MCF 10A (cell line): ENCODE measurements around the gene ELL2. TPM values are rescaled to one million over a fixed set of nuclear protein-coding genes. Genes with fewer than 3 reads are reported as not detected.

Experiments
- BruUV-seq: library from RNA; stranded (reverse); fragments of 400-500 nt; replicated peaks from 2 replicates; lab custom pipeline; 2021; lab: Mats Ljungman, UMichigan
- CTCF ChIA-PET: fragments of 300-600 bp; sonication (Branson Sonifier 250); formaldehyde crosslinking; extraction: SDS; loops from one replicate; lab custom pipeline; 2021; ENCODE audit warnings: antibody characterized with exemption, inconsistent platforms; lab: Yijun Ruan, JAX
- POLR2A ChIA-PET: fragments of 300-600, 350-650 bp; sonication (Branson Sonifier 250); formaldehyde crosslinking; extraction: SDS; loops from one replicate; lab custom pipeline; 2020; ENCODE audit warnings: antibody characterized with exemption, inconsistent platforms; lab: Yijun Ruan, JAX
- DNase-seq: peaks from one replicate; pipeline ENCODE4 v3.0.0-alpha.2; 2018; ENCODE audit not compliant: unreplicated experiment
- H3K27ac Mint-ChIP-seq: one replicate; pipeline ENCODE4 v1.8.0; 2022; ENCODE audit warnings: mild to moderate bottlenecking, low read depth, mixed read lengths; ENCODE audit not compliant: unreplicated experiment
- H3K27me3 Mint-ChIP-seq: one replicate; pipeline ENCODE4 v1.8.0; 2022; ENCODE audit warnings: mixed read lengths; ENCODE audit not compliant: insufficient read depth, unreplicated experiment
- H3K36me3 Mint-ChIP-seq: one replicate; pipeline ENCODE4 v1.8.0; 2022; ENCODE audit warnings: mild to moderate bottlenecking, moderate library complexity, mixed read lengths; ENCODE audit not compliant: insufficient read depth, unreplicated experiment
- H3K4me1 Mint-ChIP-seq: one replicate; pipeline ENCODE4 v1.8.0; 2022; ENCODE audit warnings: mixed read lengths; ENCODE audit not compliant: insufficient read depth, unreplicated experiment
- H3K4me3 Mint-ChIP-seq: one replicate; pipeline ENCODE4 v1.8.0; 2022; ENCODE audit warnings: mild to moderate bottlenecking, moderate library complexity, mixed read lengths; ENCODE audit not compliant: unreplicated experiment
- H3K9me3 Mint-ChIP-seq: one replicate; pipeline ENCODE4 v1.8.0; 2022; ENCODE audit warnings: mixed read lengths; ENCODE audit not compliant: unreplicated experiment
- intact Hi-C: fragments of 100-400 bp; cut with micrococcal nuclease; formaldehyde crosslinking; loops from 2 replicates; pipeline ENCODE4 v1.14.1; 2022
- total RNA-seq: library from RNA; stranded (reverse); gene quantifications from 2 replicates; pipeline ENCODE4 v1.2.3, GENCODE V29; 2022
- TF ChIP-seq, protein P1 (sequence below): fragments of 200-600 bp; IDR thresholded peaks from one replicate; pipeline ENCODE4 v1.8.0; 2022; ENCODE audit warnings: antibody characterized with exemption, mild to moderate bottlenecking; ENCODE audit not compliant: unreplicated experiment

Gene ELL2
- total RNA-seq, 1 experiment from 2014 or later: 147 TPM

DNA sequence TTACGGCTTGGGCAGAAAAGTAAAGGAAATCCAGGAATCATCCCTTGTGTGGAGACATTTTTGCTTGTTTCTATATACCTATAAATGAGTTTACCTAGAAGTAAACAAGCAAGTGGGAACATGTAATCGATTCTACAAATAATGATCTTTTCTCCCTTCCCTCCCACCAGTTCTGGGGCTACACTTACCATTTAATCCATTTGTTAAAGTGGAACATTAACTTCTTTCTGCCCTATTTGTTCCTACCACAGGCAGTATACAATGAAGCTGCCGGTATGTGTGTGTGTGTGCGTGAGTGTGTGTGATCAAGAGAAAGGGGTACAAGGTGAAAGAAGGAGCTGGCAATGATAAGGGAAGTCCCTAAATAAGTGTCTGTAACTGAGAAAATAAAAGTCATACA, 26.4 kb upstream of the ELL2 start:
- BruUV-seq: no TSS peak
- intact Hi-C loops: no loop called here
- no peaks in the 10 kb centered on the region for H3K4me1 Mint-ChIP-seq
- DNase-seq: no peak
- H3K27me3 Mint-ChIP-seq: no peaks in the 10 kb centered on the region
- ChIA-PET CTCF (interaction anchor here (1.0 kb wide), 1 partner anchor 15 kb away, joined by 5 read pairs; no protein-coding TSS in a partner anchor), POLR2A (interaction anchor here (0.6 kb wide), 1 partner anchor 310 kb away, joined by 3 read pairs; no protein-coding TSS in a partner anchor)
- no peak overlapping the region for H3K4me3 Mint-ChIP-seq
- TF ChIP-seq, protein P1, sequence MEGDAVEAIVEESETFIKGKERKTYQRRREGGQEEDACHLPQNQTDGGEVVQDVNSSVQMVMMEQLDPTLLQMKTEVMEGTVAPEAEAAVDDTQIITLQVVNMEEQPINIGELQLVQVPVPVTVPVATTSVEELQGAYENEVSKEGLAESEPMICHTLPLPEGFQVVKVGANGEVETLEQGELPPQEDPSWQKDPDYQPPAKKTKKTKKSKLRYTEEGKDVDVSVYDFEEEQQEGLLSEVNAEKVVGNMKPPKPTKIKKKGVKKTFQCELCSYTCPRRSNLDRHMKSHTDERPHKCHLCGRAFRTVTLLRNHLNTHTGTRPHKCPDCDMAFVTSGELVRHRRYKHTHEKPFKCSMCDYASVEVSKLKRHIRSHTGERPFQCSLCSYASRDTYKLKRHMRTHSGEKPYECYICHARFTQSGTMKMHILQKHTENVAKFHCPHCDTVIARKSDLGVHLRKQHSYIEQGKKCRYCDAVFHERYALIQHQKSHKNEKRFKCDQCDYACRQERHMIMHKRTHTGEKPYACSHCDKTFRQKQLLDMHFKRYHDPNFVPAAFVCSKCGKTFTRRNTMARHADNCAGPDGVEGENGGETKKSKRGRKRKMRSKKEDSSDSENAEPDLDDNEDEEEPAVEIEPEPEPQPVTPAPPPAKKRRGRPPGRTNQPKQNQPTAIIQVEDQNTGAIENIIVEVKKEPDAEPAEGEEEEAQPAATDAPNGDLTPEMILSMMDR: no peak
- H3K36me3 Mint-ChIP-seq: no peaks in the 10 kb centered on the region
- no peak overlapping the region for H3K27ac Mint-ChIP-seq
- H3K9me3 Mint-ChIP-seq: no peaks in the 10 kb centered on the region

DNA sequence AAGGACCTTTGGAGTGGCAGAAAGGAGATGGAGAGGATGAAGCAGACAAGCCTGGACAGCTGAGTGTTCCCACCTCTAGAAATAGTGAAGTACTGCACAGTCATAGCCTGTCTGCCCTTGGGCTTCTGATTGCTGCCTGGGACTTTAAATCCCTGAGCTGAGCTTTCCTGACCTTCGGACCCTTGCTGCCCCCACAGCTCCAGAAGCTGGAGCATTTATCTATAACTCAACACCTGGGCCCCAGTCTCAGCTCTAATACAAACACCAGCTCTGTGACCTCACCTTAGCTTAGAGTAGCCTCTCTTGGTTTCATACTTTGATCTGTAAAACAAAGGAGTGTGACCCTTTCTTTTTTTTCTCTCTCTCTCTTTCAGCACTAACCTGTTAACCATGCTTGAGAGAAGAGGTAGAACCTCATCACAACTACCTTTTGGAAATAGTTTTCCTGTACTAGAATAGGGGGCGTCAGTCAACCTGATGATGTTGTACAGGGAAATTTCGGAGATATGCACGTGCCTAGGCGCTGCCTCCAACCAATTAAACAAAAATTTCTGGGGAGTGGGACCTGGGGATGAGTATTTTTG, 25.4 kb upstream of the ELL2 start:
- no peaks in the 10 kb centered on the region for H3K36me3 Mint-ChIP-seq
- H3K27me3 Mint-ChIP-seq: no peaks in the 10 kb centered on the region
- no peaks in the 10 kb centered on the region for H3K9me3 Mint-ChIP-seq
- no peak overlapping the region for H3K4me3 Mint-ChIP-seq
- TF ChIP-seq, protein P1: no peak
- CTCF ChIA-PET: interaction anchor here (1.6 kb wide), 1 partner anchor 67 kb away, joined by 3 read pairs; no protein-coding TSS in a partner anchor
- intact Hi-C loops: no loop called here
- no peaks in the 10 kb centered on the region for H3K4me1 Mint-ChIP-seq
- no TSS peak for BruUV-seq
- POLR2A ChIA-PET: interaction anchor here (0.8 to 0.9 kb wide), 3 partner anchors 10 to 32 kb away, joined by 3 read pairs; no protein-coding TSS in a partner anchor
- no peak for DNase-seq
- H3K27ac Mint-ChIP-seq: no peak overlapping the region

DNA sequence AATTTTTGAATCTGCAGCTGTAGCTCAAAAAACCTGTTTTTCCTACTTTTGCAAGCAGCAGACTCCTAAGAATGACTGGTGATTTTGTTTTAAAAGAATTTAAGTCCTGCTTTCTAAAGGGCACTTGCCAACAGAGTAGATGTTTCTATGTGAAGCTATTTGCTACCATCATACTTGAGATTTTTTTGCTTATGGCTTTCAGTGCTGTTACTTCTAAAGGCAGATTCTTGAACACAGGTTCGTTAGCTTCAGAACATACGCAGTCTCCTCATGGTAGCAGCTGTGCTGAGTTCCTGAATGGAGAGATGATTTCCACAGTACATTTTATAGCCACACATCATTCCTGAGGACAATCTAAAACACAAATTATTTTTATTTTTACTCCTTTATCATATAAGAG, 24.4 kb upstream of the ELL2 start:
- Mint-ChIP-seq H3K27ac (no peak overlapping the region), H3K9me3 (no peaks in the 10 kb centered on the region), H3K4me3 (no peak overlapping the region), H3K27me3 (no peaks in the 10 kb centered on the region), H3K4me1 (no peaks in the 10 kb centered on the region), H3K36me3 (no peaks in the 10 kb centered on the region)
- ChIA-PET POLR2A (interaction anchor here (0.5 to 1.1 kb wide), 4 partner anchors 30 to 302 kb away, joined by 3 read pairs; no protein-coding TSS in a partner anchor), CTCF (interaction anchor here (0.7 to 1.6 kb wide), 6 partner anchors 9 to 352 kb away, joined by 3 to 4 read pairs (median 3); no protein-coding TSS in a partner anchor)
- intact Hi-C loops: no loop called here
- no peak for DNase-seq
- TF ChIP-seq, protein P1: no peak
- no TSS peak for BruUV-seq

DNA sequence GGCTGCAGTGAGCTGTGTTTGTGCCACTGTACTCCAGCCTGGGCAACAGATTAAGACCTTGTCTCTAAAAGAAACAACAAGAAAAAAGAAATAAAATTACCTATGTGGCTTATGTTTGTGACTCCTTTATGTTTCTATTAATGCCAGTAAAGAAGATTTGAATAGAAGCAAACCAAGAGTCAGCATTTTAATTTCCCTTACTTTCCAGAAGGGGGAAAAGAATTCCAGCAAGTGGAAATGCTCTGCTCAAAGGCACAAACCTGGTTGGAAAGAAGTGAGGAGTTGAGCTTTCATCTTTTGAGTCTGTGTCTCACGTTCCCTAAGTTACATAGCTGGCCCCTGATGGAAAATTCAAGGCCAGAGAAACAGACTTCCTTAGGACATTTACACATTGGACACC, 23.6 kb upstream of the ELL2 start:
- no peak overlapping the region for H3K27ac Mint-ChIP-seq
- H3K4me3 Mint-ChIP-seq: no peak overlapping the region
- ChIA-PET CTCF (interaction anchor here (0.6 to 1.0 kb wide), 5 partner anchors 10 to 722 kb away, joined by 3 read pairs; no protein-coding TSS in a partner anchor), POLR2A (interaction anchor here (0.9 to 1.2 kb wide), 3 partner anchors 12 to 302 kb away, joined by 3 read pairs; no protein-coding TSS in a partner anchor)
- no peaks in the 10 kb centered on the region for H3K4me1 Mint-ChIP-seq
- H3K27me3 Mint-ChIP-seq: no peaks in the 10 kb centered on the region
- no peaks in the 10 kb centered on the region for H3K36me3 Mint-ChIP-seq
- TF ChIP-seq, protein P1: no peak
- H3K9me3 Mint-ChIP-seq: no peaks in the 10 kb centered on the region
- no TSS peak for BruUV-seq
- intact Hi-C loops: no loop called here
- no peak for DNase-seq
